SHP77 treated with DMSO at 0.1 percent for 48 hours (cell line): ENCODE results near the gene DLGAP4.

Experiments used
- DNase-seq: peaks from one replicate; lab custom pipeline; 2025; lab: John Stamatoyannopoulos, UW

DLGAP4 gene

GRCh38 chr20:36308986-36309385 is 2.8 kb downstream of the DLGAP4 start:
- no peak for DNase-seq

GRCh38 chr20:36309643-36310042 is 3.5 kb downstream of the DLGAP4 start:
- no peak for DNase-seq

GRCh38 chr20:36310215-36310981 is 4.3 kb downstream of the DLGAP4 start:
- DNase-seq, result no peak

GRCh38 chr20:36311141-36311853 is 5.2 kb downstream of the DLGAP4 start:
- DNase-seq, result no peak

GRCh38 chr20:36311854-36312723 is 6.0 kb downstream of the DLGAP4 start:
- DNase-seq, result no peak

GRCh38 chr20:36312724-36313441 is 6.7 kb downstream of the DLGAP4 start:
- no peak for DNase-seq

- no peak for DNase-seq
Observed at GRCh38 chr20:36313476-36313875, 7.3 kb downstream of the DLGAP4 start.

- no peak for DNase-seq
Observed at GRCh38 chr20:36313926-36314325, 7.8 kb downstream of the DLGAP4 start.

GRCh38 chr20:36314734-36315544 is 8.8 kb downstream of the DLGAP4 start:
- no peak for DNase-seq

- DNase-seq, result no peak
Observed at GRCh38 chr20:36315545-36316351, 9.6 kb downstream of the DLGAP4 start.

GRCh38 chr20:36317675-36318074 is 11.5 kb downstream of the DLGAP4 start:
- no peak for DNase-seq

GRCh38 chr20:36318166-36318565 is 12.0 kb downstream of the DLGAP4 start:
- DNase-seq, result no peak

GRCh38 chr20:36319356-36320260 is 13.5 kb downstream of the DLGAP4 start:
- DNase-seq, result no peak

GRCh38 chr20:36320261-36320897 is 14.2 kb downstream of the DLGAP4 start:
- no peak for DNase-seq

- DNase-seq, result no peak
Observed at GRCh38 chr20:36320898-36321695, 15.0 kb downstream of the DLGAP4 start.

GRCh38 chr20:36322131-36322530 is 16.0 kb downstream of the DLGAP4 start:
- no peak for DNase-seq

GRCh38 chr20:36330091-36330490 is 24.0 kb downstream of the DLGAP4 start:
- no peak for DNase-seq

- DNase-seq, result no peak
Observed at GRCh38 chr20:36331209-36331608, 25.1 kb downstream of the DLGAP4 start.
